ENCODE data around the gene COA8.

The COA8 gene

GRCh38 chr14:103537175-103537990 lies 25.4 kb upstream of the COA8 start:
- no peak for DNase-seq

GRCh38 chr14:103538291-103539055 lies 24.3 kb upstream of the COA8 start:
- no peak for DNase-seq

- no peak for DNase-seq
Observed at GRCh38 chr14:103539056-103539825, 23.5 kb upstream of the COA8 start.

GRCh38 chr14:103540821-103541708 lies 21.7 kb upstream of the COA8 start:
- no peak for DNase-seq

- DNase-seq = no peak
Observed at GRCh38 chr14:103541709-103542604, 20.8 kb upstream of the COA8 start.

GRCh38 chr14:103542605-103543088 lies 20.1 kb upstream of the COA8 start:
- DNase-seq = no peak

GRCh38 chr14:103543140-103543539 lies 19.6 kb upstream of the COA8 start:
- DNase-seq = no peak

- DNase-seq = no peak
Observed at GRCh38 chr14:103543721-103544387, 18.9 kb upstream of the COA8 start.

GRCh38 chr14:103544388-103545218 lies 18.2 kb upstream of the COA8 start:
- DNase-seq = no peak

GRCh38 chr14:103545219-103545914 lies 17.4 kb upstream of the COA8 start:
- DNase-seq = no peak

- DNase-seq = no peak
Observed at GRCh38 chr14:103545915-103546651, 16.7 kb upstream of the COA8 start.

- DNase-seq = peak; percentile 66
Observed at GRCh38 chr14:103546652-103547454, 15.9 kb upstream of the COA8 start.

GRCh38 chr14:103547455-103547940 lies 15.3 kb upstream of the COA8 start:
- DNase-seq = no peak

- DNase-seq = no peak
Observed at GRCh38 chr14:103547941-103548462, 14.8 kb upstream of the COA8 start.

GRCh38 chr14:103548463-103549351 lies 14.1 kb upstream of the COA8 start:
- DNase-seq = no peak
